ENCODE results near the gene IL20RB. TPM values are rescaled to one million over a fixed set of nuclear protein-coding genes. Genes with fewer than 3 reads are reported as not detected.

Gene IL20RB
- total RNA-seq, 1 donor from 2014 or later, result 0.44 TPM

DNA sequence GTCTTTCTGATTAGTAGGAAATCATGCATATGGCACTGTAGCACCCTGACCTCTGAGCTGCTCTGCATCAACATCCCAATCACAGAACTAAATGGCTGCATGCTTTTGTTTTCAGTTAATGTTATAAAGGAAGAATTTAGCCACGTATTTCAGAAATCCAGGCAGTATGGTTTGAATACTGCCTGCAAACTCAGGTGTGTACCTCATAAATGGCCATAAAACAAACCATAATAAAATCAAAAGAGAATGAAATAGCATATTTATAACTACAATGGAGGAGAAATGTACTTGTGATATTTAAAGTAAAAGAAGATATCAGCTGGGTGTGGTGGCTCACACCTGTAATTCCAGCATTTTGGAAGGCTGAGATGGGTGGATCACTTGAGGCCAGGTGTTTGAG lies 94.5 kb downstream of the IL20RB start:
- no peak overlapping the region for H3K27ac ChIP-seq (replicated peaks)
- no peak overlapping the region for H3K4me3 ChIP-seq
- no peaks in the 10 kb centered on the region for H3K36me3 ChIP-seq
- DNase-seq, result no peak
- H3K27me3 ChIP-seq (ENCODE audit: low read depth), result peaks cover 30% of the 10 kb centered on the region
- no peaks in the 10 kb centered on the region for H3K9me3 ChIP-seq (replicated peaks)
- H3K4me1 ChIP-seq, result no peaks in the 10 kb centered on the region
- TF ChIP-seq, protein P1, sequence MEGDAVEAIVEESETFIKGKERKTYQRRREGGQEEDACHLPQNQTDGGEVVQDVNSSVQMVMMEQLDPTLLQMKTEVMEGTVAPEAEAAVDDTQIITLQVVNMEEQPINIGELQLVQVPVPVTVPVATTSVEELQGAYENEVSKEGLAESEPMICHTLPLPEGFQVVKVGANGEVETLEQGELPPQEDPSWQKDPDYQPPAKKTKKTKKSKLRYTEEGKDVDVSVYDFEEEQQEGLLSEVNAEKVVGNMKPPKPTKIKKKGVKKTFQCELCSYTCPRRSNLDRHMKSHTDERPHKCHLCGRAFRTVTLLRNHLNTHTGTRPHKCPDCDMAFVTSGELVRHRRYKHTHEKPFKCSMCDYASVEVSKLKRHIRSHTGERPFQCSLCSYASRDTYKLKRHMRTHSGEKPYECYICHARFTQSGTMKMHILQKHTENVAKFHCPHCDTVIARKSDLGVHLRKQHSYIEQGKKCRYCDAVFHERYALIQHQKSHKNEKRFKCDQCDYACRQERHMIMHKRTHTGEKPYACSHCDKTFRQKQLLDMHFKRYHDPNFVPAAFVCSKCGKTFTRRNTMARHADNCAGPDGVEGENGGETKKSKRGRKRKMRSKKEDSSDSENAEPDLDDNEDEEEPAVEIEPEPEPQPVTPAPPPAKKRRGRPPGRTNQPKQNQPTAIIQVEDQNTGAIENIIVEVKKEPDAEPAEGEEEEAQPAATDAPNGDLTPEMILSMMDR (IDR thresholded peaks at IDR 0.05; ENCODE audit: borderline replicate concordance), result no peak
- intact Hi-C loops (cut with micrococcal nuclease), result no loop called here

Other genes with a start within 250 kb of the IL20RB start
- gene STAG1, start 205.6 kb upstream of the IL20RB start, total RNA-seq, result 18.4 TPM
- 2.6 TPM for gene SLC35G2, start 138.9 kb upstream of the IL20RB start, total RNA-seq
- gene NCK1, start 95.8 kb upstream of the IL20RB start, total RNA-seq, result 23.6 TPM

All from left ventricle myocardium inferior (tissue), 1 donor.